ENCODE results near the gene LRRC14B.
"Not testable (repeated sequence)": the region's sequence is repeated elsewhere in the genome, so short reads cannot be mapped to it uniquely, and the experiment has no call there.

GRCh38 chr5:215256-215655 is 24.0 kb downstream of the LRRC14B start:
- not testable (repeated sequence) for TF ChIP-seq CTCF, POLR2AphosphoS5, POLR2A (IDR thresholded peaks at IDR 0.05)

All from gastroesophageal sphincter (tissue), 3 donors.